GM19468 (cell line): ENCODE data around the gene TMEM18.
"Not testable (repeated sequence)": the region's sequence is repeated elsewhere in the genome, so short reads cannot be mapped to it uniquely, and the experiment has no call there.

Experiments used
- ATAC-seq: cut with Tn5 transposase; IDR thresholded peaks from one replicate; pipeline ENCODE4 v1.9.1; 2021; ENCODE audit warnings: mild to moderate bottlenecking, moderate library complexity, moderate number of reproducible peaks; ENCODE audit not compliant: unreplicated experiment; ENCODE audit errors: extremely low read depth

Gene TMEM18

DNA sequence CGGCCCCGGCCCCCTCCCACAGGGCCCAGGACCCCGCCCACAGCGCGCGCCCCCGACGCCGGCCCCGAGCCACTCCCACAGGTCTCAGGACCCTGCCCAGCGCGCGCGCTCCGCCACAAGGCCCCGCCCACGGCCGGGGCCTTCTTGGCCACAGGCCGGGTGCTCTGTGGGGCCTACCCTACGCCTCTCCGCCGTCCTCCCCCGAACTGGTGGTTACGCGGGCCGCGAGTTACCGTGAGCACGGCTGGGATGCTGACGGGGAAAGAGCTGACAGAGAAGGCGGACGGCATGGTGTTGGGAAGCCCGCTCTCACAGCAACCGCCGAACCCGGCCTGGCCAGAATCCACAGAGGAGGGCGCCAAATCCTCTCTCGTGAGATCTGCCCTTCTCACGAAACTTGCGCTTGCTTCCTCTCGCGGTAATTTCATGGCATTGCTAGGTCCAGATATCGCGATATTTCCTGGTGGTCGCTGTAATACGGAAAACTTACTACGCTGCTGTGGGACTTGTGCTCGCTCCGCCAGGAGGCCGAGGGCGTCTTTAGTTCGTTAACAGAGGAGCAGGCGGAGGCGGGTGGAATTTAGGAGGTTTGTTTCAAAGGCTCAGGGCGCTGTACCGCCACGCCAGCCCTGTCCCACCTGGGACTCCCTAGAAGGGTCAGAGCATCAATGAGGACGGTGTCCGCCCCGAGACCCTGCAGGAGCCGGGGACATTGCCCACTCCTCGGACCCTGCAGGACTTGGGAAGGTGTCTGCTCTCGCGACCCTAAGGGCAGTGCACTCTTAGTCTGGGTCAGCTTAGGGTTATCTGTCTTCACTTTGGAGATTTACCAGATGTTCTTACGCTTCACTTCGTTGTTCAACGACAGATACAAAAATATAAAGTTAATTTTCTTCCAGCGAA is at the start of gene TMEM18:
TSS of gene TMEM18 (minus strand) at position 351 of the 903 bp plus-strand sequence. CDS start at position 290, 61 bp downstream.
- peak; percentile 58 for ATAC-seq

DNA sequence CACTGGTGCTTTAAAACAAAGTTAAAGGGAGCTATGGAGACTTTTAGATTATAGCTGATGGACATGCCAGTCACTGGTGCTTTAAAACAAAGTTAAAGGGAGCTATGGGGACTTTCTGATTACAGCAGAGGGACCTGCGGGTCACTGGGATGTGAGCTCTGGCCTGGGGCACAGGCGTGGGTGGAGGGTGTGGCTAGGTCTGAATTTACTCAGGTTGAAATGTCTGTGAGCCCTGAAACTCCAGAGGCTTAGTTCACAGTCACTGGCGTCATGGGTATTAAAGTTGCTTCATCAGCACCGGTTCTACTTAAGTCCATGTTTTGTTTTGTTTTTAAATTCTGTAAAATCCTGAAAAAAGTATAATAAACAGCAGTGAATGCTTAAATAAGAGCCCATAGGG is 49.0 kb upstream of the TMEM18 start:
- ATAC-seq: no peak

DNA sequence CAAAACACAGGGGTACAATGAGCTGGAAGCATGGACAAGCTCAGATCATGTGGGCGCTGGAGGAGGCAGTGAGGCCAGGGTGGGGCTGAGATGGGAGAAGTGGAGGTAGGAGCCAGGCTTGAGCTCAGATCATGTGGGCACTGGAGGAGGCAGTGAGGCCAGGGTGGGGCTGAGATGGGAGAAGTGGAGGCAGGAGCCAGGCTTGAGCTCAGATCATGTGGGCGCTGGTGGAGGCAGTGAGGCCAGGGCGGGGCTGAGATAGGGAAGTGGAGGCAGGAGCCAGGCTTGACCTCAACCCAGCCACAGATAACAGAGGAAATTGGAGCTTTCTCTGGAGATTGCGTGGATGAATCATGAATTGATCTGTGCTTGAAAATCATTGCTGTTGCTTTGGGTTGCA is 48.3 kb upstream of the TMEM18 start:
- ATAC-seq: no peak

DNA sequence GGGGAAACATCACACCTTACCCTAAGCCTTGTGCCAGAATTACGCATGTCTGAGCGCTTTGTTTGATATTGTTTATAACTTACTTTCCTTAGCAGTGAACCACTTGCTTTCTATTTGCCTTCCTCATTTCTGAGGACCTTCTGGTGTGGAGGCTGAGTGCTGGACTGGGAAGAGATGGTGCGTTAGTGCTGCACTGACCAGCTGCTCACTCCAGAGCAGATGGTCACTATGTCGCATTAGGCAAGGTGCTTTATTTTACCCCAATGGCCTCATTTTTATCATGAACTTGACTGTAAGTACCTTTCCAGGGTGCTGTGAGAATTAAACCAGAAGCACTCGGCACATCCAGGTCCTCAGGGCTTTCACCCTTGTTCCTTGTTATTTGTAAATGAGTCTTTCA is 46.6 kb upstream of the TMEM18 start:
- no peak for ATAC-seq

DNA sequence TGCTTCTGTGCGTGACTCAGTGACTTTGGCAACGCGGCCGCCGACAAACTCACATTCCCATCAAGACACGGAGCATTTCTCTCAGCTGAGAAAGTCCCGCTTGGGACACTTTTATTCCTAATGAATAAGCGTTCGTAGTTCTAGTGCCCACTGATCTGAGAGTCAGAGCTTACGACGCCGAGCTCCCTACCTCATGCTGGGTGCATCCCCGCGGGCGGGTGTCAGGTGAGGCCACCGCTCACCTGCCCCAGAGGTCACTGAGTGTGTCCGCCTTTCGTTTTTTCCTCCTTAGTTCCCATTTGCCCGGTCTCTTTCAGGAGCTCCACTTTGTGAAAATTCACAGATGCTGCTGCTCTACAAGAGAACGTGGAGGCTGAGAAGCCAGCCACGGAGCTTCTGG is 43.6 kb upstream of the TMEM18 start:
- ATAC-seq: no peak

DNA sequence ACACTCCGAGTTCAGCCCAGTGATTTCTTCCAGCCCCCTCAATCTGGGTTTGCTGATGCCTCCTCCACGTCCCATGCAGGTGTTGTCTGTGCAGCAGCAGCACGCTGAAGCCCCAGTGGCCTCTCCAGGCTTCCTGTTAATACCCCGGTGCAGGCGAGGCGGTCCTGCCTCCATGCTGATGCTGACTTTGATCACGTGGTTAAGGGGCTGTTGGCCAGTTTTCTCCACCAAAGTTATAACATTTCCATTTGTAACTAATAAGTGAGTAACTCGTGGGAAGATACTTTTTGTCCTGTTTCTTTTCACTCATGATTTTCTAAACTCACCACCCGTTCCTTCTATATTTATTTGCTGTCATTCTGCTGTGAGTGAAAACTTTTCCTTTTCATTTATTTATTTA is 42.5 kb upstream of the TMEM18 start:
- ATAC-seq: no peak

DNA sequence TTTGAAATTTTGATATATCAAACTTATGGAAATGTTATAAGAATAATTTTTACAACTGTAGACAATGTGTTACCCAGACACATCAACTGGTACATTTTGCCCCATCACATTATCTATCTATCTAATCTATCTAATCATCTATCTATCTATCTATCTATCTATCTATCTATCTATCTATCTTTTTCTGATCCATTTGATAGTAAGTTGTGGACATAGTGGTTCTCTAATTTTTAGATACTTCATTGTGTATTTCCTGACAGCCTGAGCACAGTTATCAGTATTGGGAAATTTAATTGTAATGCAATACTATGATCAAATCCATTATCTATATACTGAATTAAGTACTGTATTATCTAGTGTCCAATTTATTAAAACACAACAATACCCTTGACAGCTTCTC is 42.0 kb upstream of the TMEM18 start:
- ATAC-seq: no peak

DNA sequence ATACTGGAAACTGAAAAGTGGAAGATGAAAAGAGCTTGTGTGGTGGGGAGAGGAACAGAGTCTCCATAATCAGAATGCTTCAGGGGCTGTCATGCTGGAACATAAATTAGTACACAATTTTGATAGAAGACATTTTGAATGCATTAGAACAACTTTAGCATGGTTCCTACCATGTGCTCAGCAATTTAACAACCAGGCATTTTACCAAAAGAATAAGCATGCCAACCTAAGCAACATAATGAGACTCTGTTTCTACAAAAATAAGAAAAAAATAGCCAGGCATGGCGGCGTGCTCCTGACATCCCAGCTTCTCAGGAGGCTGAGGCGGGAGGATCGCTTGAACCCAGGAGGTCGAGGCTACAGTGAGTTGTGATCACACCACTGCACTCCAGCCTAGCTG is 40.5 kb upstream of the TMEM18 start:
- ATAC-seq: no peak

DNA sequence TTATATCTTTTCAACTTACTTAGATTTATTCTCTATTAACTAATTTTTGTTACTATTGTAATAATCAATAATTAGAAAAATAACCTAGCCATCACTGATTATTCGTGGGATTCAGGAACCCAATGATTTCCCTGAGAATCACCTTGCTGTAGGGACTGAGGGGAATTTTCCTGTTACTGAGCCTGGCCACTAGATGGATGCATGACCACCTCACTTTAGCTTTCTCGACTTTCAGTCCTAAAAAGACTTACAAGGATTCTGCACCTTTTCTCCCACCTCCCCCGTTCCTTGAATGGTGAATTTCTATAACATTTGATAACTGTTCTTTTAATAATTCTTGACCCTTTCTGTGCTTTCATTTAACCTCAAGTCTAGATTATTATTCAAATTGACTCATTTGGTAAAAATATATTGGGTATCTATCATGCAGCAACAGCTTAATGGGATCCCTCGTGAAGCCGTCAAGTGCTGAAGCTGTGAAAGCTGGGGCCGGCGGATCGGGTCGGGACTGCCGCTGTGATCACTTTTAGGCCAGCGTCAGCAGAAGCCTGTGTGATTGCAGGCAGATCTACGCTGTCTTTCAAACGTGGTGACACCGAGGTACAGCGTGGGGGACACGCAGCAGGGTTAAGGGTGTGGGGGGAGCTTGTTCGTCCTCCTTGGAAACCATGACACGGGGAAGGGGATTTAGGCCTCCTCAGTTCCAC is 38.8 kb upstream of the TMEM18 start:
- ATAC-seq: no peak

DNA sequence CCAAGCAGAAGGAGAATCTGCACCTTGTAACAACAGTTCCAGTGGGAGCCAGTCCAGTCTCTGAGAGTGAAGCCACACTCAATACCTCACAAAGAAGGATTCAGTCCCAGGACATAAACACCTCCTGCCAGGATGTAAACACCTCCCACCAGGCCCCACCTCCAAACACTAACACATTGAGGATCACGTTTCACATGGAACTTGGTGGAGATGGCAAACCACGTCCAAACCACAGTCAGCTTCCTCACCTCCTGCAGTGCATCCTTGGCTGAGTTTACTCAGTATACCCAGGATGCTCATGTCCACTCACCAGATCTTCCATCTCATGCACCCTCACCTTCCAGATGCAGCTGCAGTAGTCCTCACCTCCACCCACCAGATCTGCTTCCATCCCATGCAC is 37.8 kb upstream of the TMEM18 start:
- no peak for ATAC-seq

DNA sequence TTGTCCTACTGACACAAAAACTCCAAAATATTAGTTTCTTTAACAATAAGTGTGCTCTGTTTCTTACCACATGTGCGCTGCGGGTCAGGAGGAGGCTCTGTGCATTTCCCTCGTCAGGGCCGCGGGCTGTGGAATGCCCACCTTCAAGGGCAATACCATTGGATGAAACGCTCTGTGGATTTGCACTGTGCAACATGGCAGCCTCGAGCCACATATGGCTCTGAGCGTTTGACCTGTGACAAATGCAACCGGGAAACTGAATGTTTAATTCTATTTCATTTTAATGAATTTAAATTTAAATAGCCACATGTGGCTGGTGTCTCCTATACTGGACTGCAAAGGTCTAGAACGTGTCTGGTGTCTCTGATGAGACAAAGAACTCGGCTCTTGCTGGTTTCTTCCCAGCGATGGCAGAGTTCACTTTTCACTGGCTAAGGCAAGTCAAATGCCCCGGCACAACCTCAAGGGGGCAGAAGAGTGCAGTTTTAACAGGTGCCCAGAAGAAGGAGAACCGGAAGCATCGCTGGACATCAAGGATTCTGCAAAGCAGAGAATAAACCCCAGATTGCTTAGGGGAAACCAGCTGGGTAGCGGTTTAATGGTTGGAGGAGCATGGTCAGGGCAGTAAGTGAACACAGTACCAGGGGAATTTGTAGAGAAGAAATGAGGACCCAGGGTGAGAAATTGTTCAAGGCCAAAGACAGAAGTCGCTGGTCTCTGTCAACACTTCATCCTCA is 37.0 kb upstream of the TMEM18 start:
- peak; percentile 75 for ATAC-seq

DNA sequence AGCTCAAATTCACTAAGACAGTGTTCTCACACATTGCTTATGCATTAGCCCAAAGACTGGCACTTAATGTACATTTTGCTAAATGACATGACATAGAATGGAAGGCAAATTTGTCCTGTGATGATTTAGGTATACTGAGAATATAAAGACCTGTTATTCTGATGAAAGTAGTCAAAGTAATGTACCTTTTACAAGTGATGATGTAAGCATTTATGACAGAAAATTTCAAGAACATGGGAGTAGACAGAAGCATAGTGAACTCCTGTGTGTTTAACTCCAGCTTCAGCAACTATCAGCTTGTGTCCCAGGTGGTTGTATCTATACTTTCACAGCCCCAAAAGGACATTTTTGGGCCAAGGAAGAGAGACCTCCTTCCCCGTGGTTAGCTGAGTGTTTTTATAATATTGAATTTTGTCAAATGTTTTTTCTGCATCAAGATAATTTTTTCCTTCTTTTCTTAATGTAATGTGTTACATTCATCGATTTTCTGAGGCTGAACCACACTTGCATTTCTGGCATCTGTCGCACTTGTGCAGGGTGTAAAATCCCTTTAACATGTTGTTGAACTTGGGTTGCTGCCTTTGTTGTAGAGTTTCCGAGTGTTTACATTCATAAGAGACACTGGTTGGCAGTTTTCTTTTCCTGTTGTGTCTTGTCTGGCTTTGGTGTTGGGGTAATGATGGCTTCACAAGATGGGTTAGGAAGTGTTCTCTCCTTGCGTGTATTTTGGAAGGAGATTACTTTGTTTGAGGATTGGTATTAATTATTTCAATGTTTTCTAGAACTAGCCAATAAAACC is 33.9 kb upstream of the TMEM18 start:
- ATAC-seq: no peak

DNA sequence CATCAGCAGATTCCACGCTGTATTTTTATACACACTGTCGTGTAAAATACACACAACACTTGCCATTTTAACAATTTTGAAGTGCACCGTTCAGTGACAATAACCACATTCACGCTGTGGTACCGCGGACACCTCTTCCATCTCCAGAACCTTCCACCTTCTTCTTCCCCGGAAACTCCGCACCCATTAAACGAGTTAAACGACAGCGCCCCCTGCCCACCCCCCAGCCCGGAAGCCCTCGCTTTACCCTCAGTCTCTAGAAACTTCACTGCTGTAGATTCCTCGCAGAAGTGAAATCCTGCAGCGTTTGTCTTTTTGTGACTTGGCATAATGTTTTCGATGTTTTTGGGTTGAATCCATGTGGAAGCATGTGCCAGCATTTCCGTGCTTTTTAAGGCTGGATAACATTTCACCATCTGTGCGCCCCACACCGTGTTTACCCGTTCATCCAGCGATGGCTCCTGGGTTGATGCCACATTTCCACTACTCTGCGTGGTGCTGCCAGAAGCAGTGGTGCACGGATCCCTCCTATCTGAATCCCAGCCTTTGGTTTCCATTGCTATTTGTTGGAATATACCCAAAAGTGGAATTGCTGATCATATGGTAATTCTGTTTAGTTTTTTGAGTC is 32.0 kb upstream of the TMEM18 start:
- no peak for ATAC-seq

DNA sequence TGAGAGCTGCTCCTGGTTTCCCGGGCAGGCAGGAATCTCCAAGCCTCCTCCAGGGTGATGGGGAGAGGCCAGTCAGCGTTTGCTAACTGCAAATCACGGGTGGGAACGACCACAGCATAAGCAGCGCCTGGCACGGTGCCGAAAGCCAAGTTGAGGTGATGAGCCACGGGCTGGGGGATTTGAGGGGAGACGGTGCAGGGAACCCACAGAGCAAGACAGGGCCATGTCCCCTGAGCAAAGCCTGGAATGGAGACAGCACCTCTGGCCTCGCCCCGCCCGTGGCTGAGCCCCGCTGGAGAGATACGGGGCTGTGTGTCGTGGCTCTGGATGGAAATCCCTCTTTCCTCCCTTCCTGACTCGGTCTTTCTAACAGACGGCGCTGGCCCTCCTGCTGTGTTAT is 31.5 kb upstream of the TMEM18 start:
- ATAC-seq: no peak

DNA sequence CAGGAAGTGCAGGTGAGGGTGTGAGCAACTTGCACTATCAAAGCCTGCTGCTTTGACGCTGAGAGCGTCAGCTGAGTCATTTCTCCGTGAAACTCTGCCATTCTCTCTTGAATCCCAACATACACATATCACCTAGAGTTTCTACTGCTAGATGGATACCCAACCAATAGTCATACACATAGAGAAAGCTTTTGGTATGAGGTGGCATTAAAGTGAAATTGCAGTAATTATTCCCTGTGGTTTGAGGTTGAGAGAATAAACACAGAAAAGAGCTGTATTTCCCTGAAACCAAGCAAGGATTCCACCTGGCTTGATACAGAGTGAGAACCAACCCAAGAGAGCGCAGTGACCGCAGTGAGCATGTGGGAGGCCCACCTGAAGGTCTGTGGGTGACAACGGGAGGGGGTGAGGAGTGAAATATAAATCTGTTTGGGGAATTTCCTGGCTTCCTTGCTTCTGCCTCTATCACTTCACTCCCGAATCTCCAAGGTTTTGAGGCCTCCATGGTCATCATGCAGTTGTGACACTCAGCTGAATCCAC is 28.8 kb upstream of the TMEM18 start:
- peak; percentile 94 for ATAC-seq

DNA sequence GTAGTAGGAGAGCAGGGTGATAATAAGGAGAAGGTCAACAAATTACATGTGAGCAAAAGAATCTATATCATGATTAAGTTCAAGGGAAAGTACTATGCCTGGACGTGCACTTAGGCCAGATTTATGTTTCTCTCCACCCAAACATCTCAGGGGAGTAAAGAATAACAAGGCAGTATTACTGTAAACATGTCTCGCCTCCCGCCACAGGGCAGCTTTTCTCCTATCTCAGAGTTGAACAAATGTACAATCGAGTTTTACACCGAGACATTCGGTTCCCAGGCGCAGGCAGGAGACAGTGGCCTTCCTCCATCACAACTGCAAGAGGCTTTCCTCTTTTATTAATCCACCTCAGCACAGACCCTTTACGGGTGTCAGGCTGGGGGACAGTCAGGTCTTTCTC is 25.6 kb upstream of the TMEM18 start:
- not testable (repeated sequence) for ATAC-seq

DNA sequence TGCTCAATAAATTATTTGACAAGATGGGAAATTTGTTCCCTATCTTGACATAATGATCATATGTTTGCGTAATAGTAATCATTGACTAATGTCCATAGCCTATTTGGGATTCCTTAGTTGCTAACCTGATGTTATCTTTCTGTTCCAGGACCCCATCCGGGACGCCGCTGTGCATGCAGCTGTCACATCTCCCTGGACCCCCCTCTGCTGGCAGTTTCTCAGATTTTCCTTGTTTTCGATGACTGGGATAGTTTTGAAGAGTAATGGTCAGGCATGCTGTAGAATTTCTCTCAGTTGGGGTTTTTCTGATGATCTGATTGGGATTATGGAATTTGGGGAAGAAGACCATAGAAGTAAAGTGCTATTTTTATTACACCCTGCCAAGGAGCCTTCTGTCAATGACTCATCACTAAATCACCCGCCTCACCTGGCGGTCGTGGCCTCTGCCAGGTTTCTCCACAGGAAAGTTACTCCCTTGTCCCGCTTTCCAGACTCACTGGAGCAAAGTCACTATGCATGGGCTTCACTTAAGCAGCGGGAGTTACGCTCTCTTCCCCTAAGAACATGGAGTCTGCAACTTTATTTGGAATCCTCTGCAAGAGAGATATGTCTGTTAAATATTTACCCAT is 19.9 kb upstream of the TMEM18 start:
- no peak for ATAC-seq

DNA sequence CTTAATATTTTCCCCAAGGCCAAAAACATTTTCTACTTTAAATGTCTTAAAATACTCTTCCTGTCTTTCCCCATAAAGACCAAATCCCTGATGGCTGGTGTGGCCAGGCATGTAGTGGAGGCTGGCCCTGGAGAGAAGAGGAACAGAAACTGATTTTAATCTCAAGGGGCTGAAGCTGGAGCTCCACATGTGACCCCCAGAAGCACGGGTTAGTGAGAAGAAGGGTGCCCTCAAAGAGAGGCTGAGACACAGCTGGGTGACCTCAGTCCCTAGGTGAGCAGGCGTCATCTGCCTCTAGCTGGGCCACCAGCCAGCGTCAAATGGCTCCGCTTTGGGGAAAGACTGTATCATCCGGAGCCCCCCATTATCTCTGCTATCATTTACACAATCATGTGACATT is 19.3 kb upstream of the TMEM18 start:
- ATAC-seq: peak; percentile 96
